GM23338 (cell line): ENCODE measurements around the gene PLPP7. TPM values are rescaled to one million over a fixed set of nuclear protein-coding genes. Genes with fewer than 3 reads are reported as not detected.

Source experiments
- ATAC-seq: fragments of 200-7000 bp; cut with Tn5 transposase; 3 replicates; pipeline ENCODE4 v1.9.1; 2020
- DNase-seq: peaks from one replicate; pipeline ENCODE4 v3.0.0-alpha.2; 2015; ENCODE audit warnings: low spot score
- H2AFZ ChIP-seq: fragments of 200-600 bp; sonication (generic); 2 replicates; pipeline ENCODE4 v1.8.0; 2016; ENCODE audit warnings: antibody characterized with exemption, mild to moderate bottlenecking, moderate library complexity
- H3F3A ChIP-seq: fragments of 200-600 bp; sonication (generic); replicated peaks from 2 replicates; pipeline ENCODE4 v1.8.0; 2017; ENCODE audit warnings: antibody characterized with exemption, mixed run types, low read depth
- H3K27ac ChIP-seq: fragments of 200-600 bp; sonication (generic); 2 replicates; pipeline ENCODE4 v1.6.1; 2016; ENCODE audit warnings: low read depth
- H3K27me3 ChIP-seq: fragments of 200-600 bp; sonication (generic); 2 replicates; pipeline ENCODE4 v1.8.0; 2016; ENCODE audit warnings: mild to moderate bottlenecking, mixed run types, moderate library complexity; ENCODE audit not compliant: insufficient read depth
- H3K36me3 ChIP-seq: fragments of 200-600 bp; sonication (generic); 2 replicates; pipeline ENCODE4 v1.8.0; 2016; ENCODE audit warnings: mild to moderate bottlenecking; ENCODE audit not compliant: insufficient read depth
- H3K4me1 ChIP-seq: fragments of 200-600 bp; sonication (generic); 2 replicates; pipeline ENCODE4 v1.8.0; 2016; ENCODE audit warnings: mild to moderate bottlenecking, moderate library complexity; ENCODE audit not compliant: insufficient read depth
- H3K4me2 ChIP-seq: fragments of 200-600 bp; sonication (generic); 2 replicates; pipeline ENCODE4 v1.7.1; 2017; ENCODE audit warnings: mixed run types
- H3K4me3 ChIP-seq: fragments of 200-600 bp; sonication (generic); 2 replicates; pipeline ENCODE4 v1.6.1; 2016; ENCODE audit warnings: mixed run types
- H3K79me2 ChIP-seq: fragments of 200-600 bp; sonication (generic); replicated peaks from 2 replicates; pipeline ENCODE4 v1.8.0; 2017; ENCODE audit warnings: mild to moderate bottlenecking; ENCODE audit not compliant: insufficient read depth
- H3K9me2 ChIP-seq: fragments of 200-600 bp; sonication (generic); 2 replicates; pipeline ENCODE4 v1.8.0; 2017; ENCODE audit not compliant: insufficient read depth
- H4K20me1 ChIP-seq: fragments of 200-600 bp; sonication (generic); replicated peaks from 2 replicates; pipeline ENCODE4 v1.8.0; 2017; ENCODE audit warnings: mild to moderate bottlenecking; ENCODE audit not compliant: insufficient read depth
- H3K27ac Mint-ChIP-seq: 2 replicates; pipeline ENCODE4 v1.8.0; 2020; ENCODE audit warnings: inconsistent platforms, mild to moderate bottlenecking, moderate library complexity, mixed read lengths
- H3K27me3 Mint-ChIP-seq: 3 replicates; pipeline ENCODE4 v1.8.0; 2022; ENCODE audit warnings: low read depth, mild to moderate bottlenecking, moderate library complexity, mixed read lengths, inconsistent platforms; ENCODE audit not compliant: insufficient read depth, poor library complexity
- H3K36me3 Mint-ChIP-seq: 3 replicates; pipeline ENCODE4 v1.8.0; 2021; ENCODE audit warnings: low read depth, mild to moderate bottlenecking, inconsistent platforms, moderate library complexity, mixed read lengths
- H3K4me1 Mint-ChIP-seq: 3 replicates; pipeline ENCODE4 v1.8.0; 2020; ENCODE audit warnings: mild to moderate bottlenecking, inconsistent platforms, mixed read lengths
- H3K4me3 Mint-ChIP-seq: 3 replicates; pipeline ENCODE4 v1.8.0; 2021; ENCODE audit warnings: moderate library complexity, mild to moderate bottlenecking, inconsistent platforms, mixed read lengths
- H3K9me3 Mint-ChIP-seq: 3 replicates; pipeline ENCODE4 v1.8.0; 2020; ENCODE audit warnings: moderate library complexity, mild to moderate bottlenecking, inconsistent platforms, mixed read lengths
- ETS1 ChIP-seq: IDR thresholded peaks from 2 replicates; pipeline ENCODE4 v1.6.1; 2016; ENCODE audit warnings: antibody characterized with exemption
- EZH2phosphoT487 ChIP-seq: fragments of 200-600 bp; sonication (generic); IDR thresholded peaks from one replicate; pipeline ENCODE4 v1.8.1; 2018; ENCODE audit warnings: antibody characterized with exemption; ENCODE audit not compliant: unreplicated experiment
- JUNB ChIP-seq: IDR thresholded peaks from one replicate; pipeline ENCODE4 v1.6.1; 2016; ENCODE audit warnings: antibody characterized with exemption; ENCODE audit not compliant: unreplicated experiment
- POLR2AphosphoS5 ChIP-seq: IDR thresholded peaks from 2 replicates; pipeline ENCODE4 v1.6.1; 2016; ENCODE audit warnings: antibody characterized with exemption, low read depth
- REST ChIP-seq: IDR thresholded peaks from one replicate; pipeline ENCODE4 v1.6.1; 2018; ENCODE audit warnings: antibody characterized with exemption; ENCODE audit not compliant: unreplicated experiment
- STAT1 ChIP-seq: IDR thresholded peaks from one replicate; pipeline ENCODE4 v1.6.1; 2016; ENCODE audit warnings: antibody characterized with exemption; ENCODE audit not compliant: unreplicated experiment
- ZNF114 ChIP-seq: fragments of 250-450 bp; sonication (Bioruptor Pico); IDR thresholded peaks from 2 replicates; pipeline ENCODE4 v1.5.0; 2020; ENCODE audit warnings: mild to moderate bottlenecking, moderate library complexity
- ZNF331 ChIP-seq: fragments of 250-450 bp; sonication (Bioruptor Pico); IDR thresholded peaks from 2 replicates; pipeline ENCODE4 v1.5.0; 2020; ENCODE audit warnings: low read depth, mild to moderate bottlenecking, moderate library complexity
- ZNF462 ChIP-seq: fragments of 250-450 bp; sonication (Bioruptor Pico); IDR thresholded peaks from 2 replicates; pipeline ENCODE4 v1.5.0; 2020; ENCODE audit warnings: mild to moderate bottlenecking, moderate library complexity
- polyA plus RNA-seq: library from polyadenylated mRNA; unstranded; fragments of >200 nt; fragmentation: Nextera tagmentation; extraction: Ambion mirVana; gene quantifications from 2 replicates; pipeline ENCODE4 v1.2.1, GENCODE V29; 2016
- total RNA-seq: library from RNA; depleted of rRNA; stranded (reverse); fragments of >200 nt; shearing (Covaris generic); gene quantifications from 2 replicates; pipeline ENCODE4 v1.2.3, GENCODE V29; 2014

Gene PLPP7
- total and polyA plus RNA-seq, 2 experiments from 2014 or later = 1.6 to 2.4 TPM

GRCh38 chr9:131310833-131311554 is 21.5 kb downstream of the PLPP7 start:
- Mint-ChIP-seq H3K36me3 (no peaks in the 10 kb centered on the region; the same call in 2 of the 3 replicates), H3K27ac (no peak overlapping the region), H3K4me3 (no peak overlapping the region), H3K9me3 (no peaks in the 10 kb centered on the region), H3K27me3 (peaks cover 16% of the 10 kb centered on the region), H3K4me1 (peaks cover 4% of the 10 kb centered on the region; the same call in 1 of the 3 replicates)
- H3K79me2 ChIP-seq = no peaks in the 10 kb centered on the region
- H3K27me3 ChIP-seq = no peaks in the 10 kb centered on the region
- peaks cover 3% of the 10 kb centered on the region; the same call in 1 of the 2 replicates for H3F3A ChIP-seq
- no peak overlapping the region for H3K4me2 ChIP-seq
- H4K20me1 ChIP-seq = no peaks in the 10 kb centered on the region
- H3K9me2 ChIP-seq = no peaks in the 10 kb centered on the region
- ATAC-seq (peak; percentile 49), DNase-seq (peak; percentile 48)
- no peak for TF ChIP-seq ETS1
- H3K4me3 ChIP-seq = no peak overlapping the region
- no peaks in the 10 kb centered on the region for H3K4me1 ChIP-seq
- H3K27ac ChIP-seq = no peak overlapping the region
- no peaks in the 10 kb centered on the region for H3K36me3 ChIP-seq
- peak overlapping the region; percentile 72; the same call in 1 of the 2 replicates for H2AFZ ChIP-seq

GRCh38 chr9:131312246-131312645 is 22.7 kb downstream of the PLPP7 start:
- Histone ChIP-seq H3K4me3 (no peak overlapping the region), H3K27me3 (no peaks in the 10 kb centered on the region), H3K4me1 (no peaks in the 10 kb centered on the region), H3K4me2 (no peak overlapping the region), H4K20me1 (no peaks in the 10 kb centered on the region), H3K27ac (no peak overlapping the region), H3K9me2 (no peaks in the 10 kb centered on the region), H3K36me3 (no peaks in the 10 kb centered on the region), H3F3A (peaks cover 3% of the 10 kb centered on the region; the same call in 1 of the 2 replicates), H2AFZ (no peak overlapping the region), H3K79me2 (no peaks in the 10 kb centered on the region)
- Mint-ChIP-seq H3K36me3 (no peaks in the 10 kb centered on the region; the same call in 2 of the 3 replicates), H3K4me3 (no peak overlapping the region), H3K4me1 (peaks cover 4% of the 10 kb centered on the region; the same call in 1 of the 3 replicates), H3K27ac (no peak overlapping the region), H3K9me3 (no peaks in the 10 kb centered on the region), H3K27me3 (peaks cover 10% of the 10 kb centered on the region)
- DNase-seq = no peak
- no peak for ATAC-seq
- TF ChIP-seq POLR2AphosphoS5 (no peak), ETS1 (no peak), ZNF462 (CRISPR knock-in tag) (no peak), ZNF331 (no peak), REST (no peak), EZH2phosphoT487 (no peak), ZNF114 (CRISPR knock-in tag) (no peak), JUNB (no peak), STAT1 (no peak)
